RWPE1 (cell line): ENCODE measurements around the gene MICU1.

Source experiments
- CTCF ChIA-PET: fragments of 350-600 bp; sonication (Branson Sonifier 250); formaldehyde crosslinking; extraction: SDS; loops from one replicate; lab custom pipeline; 2021; lab: Yijun Ruan, JAX
- POLR2A ChIA-PET: fragments of 400-600 bp; formaldehyde crosslinking; extraction: SDS; loops from one replicate; lab custom pipeline; 2020; ENCODE audit warnings: antibody characterized with exemption; ENCODE audit not compliant: low non-redundant PET; lab: Yijun Ruan, JAX
- DNase-seq: peaks from one replicate; pipeline ENCODE4 v3.0.0; 2012; ENCODE audit warnings: low spot score
- H3K27ac ChIP-seq: fragments of 450-650 bp; 2 replicates; pipeline ENCODE4 v1.5.1; 2017
- TF ChIP-seq, protein P1 (sequence below): fragments of 450-650 bp; conservative IDR thresholded peaks from 2 replicates; pipeline ENCODE4 v1.5.1; 2017; ENCODE audit warnings: low read depth, mild to moderate bottlenecking

MICU1 gene

DNA sequence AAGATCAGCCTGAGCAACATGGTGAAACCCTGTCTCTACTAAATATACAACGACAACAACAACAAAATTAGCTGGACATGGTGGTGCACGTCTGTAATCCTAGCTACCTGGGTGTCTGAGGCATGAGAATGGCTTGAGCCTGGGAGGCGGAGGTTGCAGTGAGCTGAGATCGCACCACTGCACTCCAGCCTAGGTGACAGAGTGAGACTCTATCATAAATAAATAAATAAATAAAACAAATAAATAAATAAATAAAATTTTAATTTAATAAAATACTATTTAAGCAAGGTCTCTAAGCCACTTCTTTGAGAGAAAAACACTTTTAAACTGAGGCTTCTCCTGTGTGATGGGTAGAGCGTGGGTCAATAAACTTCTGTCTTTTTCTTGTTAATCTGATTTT, 38.3 kb downstream of the MICU1 start:
- no peak overlapping the region for H3K27ac ChIP-seq
- ChIA-PET POLR2A (interaction anchor here (0.6 kb wide), 1 partner anchor 11 kb away, joined by 5 read pairs; no protein-coding TSS in a partner anchor), CTCF (interaction anchor here (0.6 kb wide), 1 partner anchor 53 kb away, joined by 3 read pairs; no protein-coding TSS in a partner anchor)
- TF ChIP-seq, protein P1, sequence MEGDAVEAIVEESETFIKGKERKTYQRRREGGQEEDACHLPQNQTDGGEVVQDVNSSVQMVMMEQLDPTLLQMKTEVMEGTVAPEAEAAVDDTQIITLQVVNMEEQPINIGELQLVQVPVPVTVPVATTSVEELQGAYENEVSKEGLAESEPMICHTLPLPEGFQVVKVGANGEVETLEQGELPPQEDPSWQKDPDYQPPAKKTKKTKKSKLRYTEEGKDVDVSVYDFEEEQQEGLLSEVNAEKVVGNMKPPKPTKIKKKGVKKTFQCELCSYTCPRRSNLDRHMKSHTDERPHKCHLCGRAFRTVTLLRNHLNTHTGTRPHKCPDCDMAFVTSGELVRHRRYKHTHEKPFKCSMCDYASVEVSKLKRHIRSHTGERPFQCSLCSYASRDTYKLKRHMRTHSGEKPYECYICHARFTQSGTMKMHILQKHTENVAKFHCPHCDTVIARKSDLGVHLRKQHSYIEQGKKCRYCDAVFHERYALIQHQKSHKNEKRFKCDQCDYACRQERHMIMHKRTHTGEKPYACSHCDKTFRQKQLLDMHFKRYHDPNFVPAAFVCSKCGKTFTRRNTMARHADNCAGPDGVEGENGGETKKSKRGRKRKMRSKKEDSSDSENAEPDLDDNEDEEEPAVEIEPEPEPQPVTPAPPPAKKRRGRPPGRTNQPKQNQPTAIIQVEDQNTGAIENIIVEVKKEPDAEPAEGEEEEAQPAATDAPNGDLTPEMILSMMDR = no peak
- DNase-seq = no peak

DNA sequence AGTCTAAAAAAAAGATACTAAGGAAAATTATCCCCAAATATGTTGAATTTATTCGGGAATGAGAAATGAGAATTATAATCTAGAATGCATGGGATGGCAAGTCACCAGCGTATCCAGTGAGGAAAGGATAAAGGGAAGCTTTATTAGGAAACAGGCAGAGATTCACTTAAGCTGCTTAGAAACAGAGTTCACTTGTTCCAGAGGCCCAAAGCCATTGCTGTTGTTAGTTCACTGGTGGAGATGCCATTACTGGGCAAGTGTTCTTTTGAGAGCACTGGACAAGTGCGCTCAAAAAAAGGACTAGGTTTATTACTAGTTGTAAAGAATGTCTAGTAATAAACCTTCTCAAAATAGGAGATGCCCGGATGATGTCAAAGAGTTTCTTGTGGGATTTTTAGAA, 51.2 kb downstream of the MICU1 start:
- ChIA-PET CTCF (interaction anchor here (0.6 kb wide), 2 partner anchors 353 to 416 kb away, joined by 3 to 4 read pairs; no protein-coding TSS in a partner anchor), POLR2A (interaction anchor here (0.6 kb wide), 1 partner anchor 203 kb away, joined by 5 read pairs; no protein-coding TSS in a partner anchor)
- no peak for DNase-seq
- TF ChIP-seq, protein P1 = no peak
- no peak overlapping the region for H3K27ac ChIP-seq

DNA sequence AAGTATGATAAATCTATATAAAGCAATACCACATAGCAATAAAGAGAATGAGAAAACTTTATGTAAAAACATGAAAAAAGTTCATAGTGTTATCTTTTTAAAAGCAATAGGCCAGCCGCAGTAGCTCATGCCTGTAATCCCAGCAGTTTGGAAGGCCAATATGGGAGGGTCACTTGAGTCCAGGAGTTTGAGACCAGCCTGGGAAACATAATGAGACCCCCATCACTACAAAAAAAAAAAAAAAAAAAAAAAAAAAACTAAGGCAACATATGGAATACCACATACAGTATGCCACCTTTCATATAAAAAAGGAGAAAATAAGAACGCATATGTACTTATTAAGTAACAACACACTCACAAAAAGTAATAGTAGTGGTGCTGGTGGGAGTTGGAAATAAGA, 52.8 kb downstream of the MICU1 start:
- DNase-seq = no peak
- ChIA-PET CTCF (interaction anchor here (0.6 kb wide), 1 partner anchor 689 kb away, joined by 6 read pairs; no protein-coding TSS in a partner anchor), POLR2A (no interaction called here)
- TF ChIP-seq, protein P1 = no peak
- H3K27ac ChIP-seq = no peak overlapping the region

DNA sequence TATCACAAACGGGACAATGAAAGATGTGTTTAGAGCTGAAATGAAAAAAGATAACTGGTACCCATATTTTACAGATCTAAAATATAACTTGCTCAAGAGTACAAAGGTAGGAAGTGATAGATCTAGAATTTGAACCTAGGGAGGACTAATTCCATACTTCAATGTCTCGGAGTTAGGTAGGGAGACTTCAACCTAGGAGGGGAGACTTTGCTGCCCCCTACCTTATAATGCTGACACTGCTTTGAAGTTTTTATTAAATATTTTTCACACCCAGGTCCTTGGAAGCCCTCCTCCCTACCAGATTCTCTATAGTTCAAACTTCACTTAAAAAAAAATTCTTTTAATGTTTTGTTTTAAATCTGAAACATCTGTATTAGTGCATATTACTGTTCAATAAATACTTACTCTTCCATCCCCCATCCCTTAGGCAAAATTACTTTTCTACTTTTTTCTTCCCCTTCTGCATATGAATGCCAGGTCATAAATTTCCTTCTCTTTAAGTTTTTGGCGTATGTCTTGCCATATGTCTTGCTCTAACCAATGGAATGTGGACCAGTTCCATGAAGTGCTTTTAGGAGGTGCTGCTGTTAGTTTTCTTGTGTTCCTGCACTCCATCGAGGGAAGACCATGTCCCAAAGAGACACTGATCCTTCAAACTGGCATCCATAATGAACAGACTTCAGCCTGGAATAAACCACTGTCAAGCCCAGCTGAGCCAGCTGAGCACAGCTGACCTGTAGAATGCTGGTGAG, 57.8 kb downstream of the MICU1 start:
- POLR2A ChIA-PET = no interaction called here
- TF ChIP-seq, protein P1 = peak; percentile 32
- CTCF ChIA-PET = interaction anchor here (0.6 to 1.2 kb wide), 4 partner anchors 16 to 496 kb away, joined by 3 read pairs; no protein-coding TSS in a partner anchor
- H3K27ac ChIP-seq = no peak overlapping the region; the same call in 1 of the 2 replicates
- peak; percentile 52 for DNase-seq

DNA sequence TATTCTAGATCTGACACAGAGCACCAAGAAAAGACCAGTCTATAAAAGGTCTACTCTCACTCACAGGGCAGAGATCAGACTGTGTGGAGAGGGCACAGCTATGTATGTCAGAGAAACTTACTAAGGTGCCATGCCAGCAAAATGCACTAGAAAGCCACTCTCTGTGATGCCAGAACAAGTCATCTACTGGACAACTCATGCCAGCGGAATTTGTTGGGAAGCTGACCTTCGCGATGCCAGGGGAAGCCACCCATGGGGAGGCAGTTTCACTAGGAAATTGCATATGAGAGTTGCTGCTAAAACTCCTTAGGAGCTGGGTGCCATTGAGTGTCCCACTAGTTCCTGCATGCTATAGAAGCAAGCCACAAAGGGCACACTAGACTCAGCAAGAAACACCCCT, 58.5 kb downstream of the MICU1 start:
- peak overlapping the region; percentile 43; the same call in 1 of the 2 replicates for H3K27ac ChIP-seq
- POLR2A ChIA-PET = no interaction called here

DNA sequence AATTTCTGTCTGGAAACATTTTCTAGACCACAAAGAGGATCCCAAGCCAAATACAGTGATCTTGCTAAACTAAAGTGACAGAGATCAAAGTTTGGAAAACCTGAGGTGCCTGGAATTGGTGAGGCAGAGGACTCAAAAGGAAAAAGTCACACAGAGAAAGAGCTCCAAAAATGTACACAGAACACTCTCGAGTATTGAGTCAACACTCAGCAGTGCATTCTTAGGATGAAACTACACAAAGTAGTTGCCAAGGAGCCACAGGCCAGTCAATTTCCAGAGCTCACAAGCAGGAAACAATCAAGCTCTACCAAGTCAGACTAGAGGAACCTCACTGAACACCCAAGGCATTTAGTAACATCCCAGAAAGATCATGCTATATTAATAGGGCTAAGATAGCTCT, 61.3 kb downstream of the MICU1 start:
- H3K27ac ChIP-seq = no peak overlapping the region
- DNase-seq = no peak
- CTCF ChIA-PET = interaction anchor here (0.7 kb wide), 1 partner anchor 270 kb away, joined by 3 read pairs; no protein-coding TSS in a partner anchor

More for the DNA sequence above, 58.5 kb downstream of the MICU1 start:
- TF ChIP-seq, protein P1 = no peak
- CTCF ChIA-PET = interaction anchor here (0.6 to 1.2 kb wide), 4 partner anchors 16 to 497 kb away, joined by 3 read pairs; no protein-coding TSS in a partner anchor
- peak; percentile 78 for DNase-seq

More for the DNA sequence above, 61.3 kb downstream of the MICU1 start:
- POLR2A ChIA-PET = no interaction called here
- TF ChIP-seq, protein P1 = no peak
